PFSK-1 (cell line): ENCODE measurements around the gene G6PD.

ENCODE experiments used
- FOXP2 ChIP-seq: optimal IDR thresholded peaks from 2 replicates; pipeline ENCODE3; 2011; ENCODE audit warnings: borderline replicate concordance, control low read depth, inconsistent platforms; ENCODE audit not compliant: insufficient read depth; ENCODE audit errors: extremely low read length, extremely low read depth
- POLR2AphosphoS5 ChIP-seq: IDR thresholded peaks from 2 replicates; pipeline ENCODE4 v1.6.1; 2012; ENCODE audit warnings: low read depth, mild to moderate bottlenecking, control low read depth, low read length, moderate library complexity
- REST ChIP-seq, 2 experiments: IDR thresholded peaks; 2 replicates each; pipeline versions ENCODE4 v1.6.1 to v1.8.0; 2011 to 2012; ENCODE audit warnings: low read depth in 2 of 2, low read length in 2 of 2, control low read depth in 1 of 2, inconsistent platforms in 1 of 2, mild to moderate bottlenecking in 1 of 2, moderate library complexity in 1 of 2; ENCODE audit not compliant: insufficient read depth in 1 of 2
- SIN3A ChIP-seq: IDR thresholded peaks from 2 replicates; pipeline ENCODE4 v1.6.1; 2012; ENCODE audit warnings: mild to moderate bottlenecking, low read length, moderate library complexity, borderline replicate concordance; ENCODE audit not compliant: insufficient read depth
- TAF1 ChIP-seq: IDR thresholded peaks from 2 replicates; pipeline ENCODE4 v1.6.1; 2012; ENCODE audit warnings: low read length, control low read depth, borderline replicate concordance; ENCODE audit not compliant: insufficient read depth

G6PD gene

GRCh38 chrX:154513716-154514115 lies 32.9 kb downstream of the G6PD start:
- no peak for TF ChIP-seq TAF1
- no peak for TF ChIP-seq SIN3A
- TF ChIP-seq FOXP2: no peak
- TF ChIP-seq POLR2AphosphoS5: no peak
- no peak for TF ChIP-seq REST (IDR thresholded peaks at IDR 0.05; ENCODE audit: insufficient read depth in 1 of 2, low read depth in 2 of 2, low read length in 2 of 2)

- TF ChIP-seq POLR2AphosphoS5 (no peak), SIN3A (no peak), TAF1 (no peak)
Measured at GRCh38 chrX:154512879-154513553, 33.6 kb downstream of the G6PD start.

GRCh38 chrX:154511761-154512160 lies 34.9 kb downstream of the G6PD start:
- TF ChIP-seq TAF1: no peak
- no peak for TF ChIP-seq FOXP2
- no peak for TF ChIP-seq REST (IDR thresholded peaks at IDR 0.05; ENCODE audit: insufficient read depth in 1 of 2, low read depth in 2 of 2, low read length in 2 of 2)
- TF ChIP-seq SIN3A: no peak
- TF ChIP-seq POLR2AphosphoS5: no peak

- TF ChIP-seq FOXP2 (no peak), POLR2AphosphoS5 (no peak), TAF1 (no peak), SIN3A (no peak), REST (IDR thresholded peaks at IDR 0.05; ENCODE audit: insufficient read depth in 1 of 2, low read depth in 2 of 2, low read length in 2 of 2) (no peak)
Measured at GRCh38 chrX:154509455-154509854, 37.2 kb downstream of the G6PD start.

GRCh38 chrX:154508384-154508745 lies 38.3 kb downstream of the G6PD start:
- no peak for TF ChIP-seq REST (IDR thresholded peaks at IDR 0.05; ENCODE audit: insufficient read depth in 1 of 2, low read depth in 2 of 2, low read length in 2 of 2)
- TF ChIP-seq SIN3A: no peak
- TF ChIP-seq POLR2AphosphoS5: no peak
- no peak for TF ChIP-seq TAF1
- TF ChIP-seq FOXP2: no peak
